ENCODE results near the gene NRF1. TPM values are rescaled to one million over a fixed set of nuclear protein-coding genes. Genes with fewer than 3 reads are reported as not detected.

NRF1 gene
- total and polyA plus RNA-seq, 2 of the 13 experiments (the other 11 are each of a cell fraction or from before 2014, with no cell fraction given), result 9.3 to 10.1 TPM

- no peak overlapping the region for H3K4me2 ChIP-seq (ENCODE audit: low read depth, low read length)
- H3K27ac ChIP-seq (ENCODE audit: extremely low read length, insufficient read depth, low read length), result no peak overlapping the region
- FAIRE-seq (no peak), ATAC-seq (no peak), DNase-seq (ENCODE audit: low spot score) (no peak)
- BruUV-seq (replicated peaks), result no TSS peak
- H3K27me3 ChIP-seq (ENCODE audit: control insufficient read depth in 1 of 2, insufficient read depth in 2 of 2, low read length in 2 of 2), result no peaks in the 10 kb centered on the region
- no peaks in the 10 kb centered on the region for H3K9me3 ChIP-seq (ENCODE audit: low read length)
- in situ Hi-C loops (cut with HindIII; ENCODE audit: extremely low pct_ligation_motif_present, low pct_unique_long_range_greater_than_20kb) (no loop called here), intact Hi-C loops (cut with micrococcal nuclease; ENCODE audit: unreplicated experiment) (no loop called here)
- H3K4me1 ChIP-seq (ENCODE audit: insufficient read depth, low read length), result peaks cover 19% of the 10 kb centered on the region
- H3K4me3 ChIP-seq (replicated peaks in 1 of 3; ENCODE audit: insufficient read depth in 1 of 3, low read depth in 2 of 3, low read length in 3 of 3), result no peak overlapping the region
- ChIA-PET POLR2A (interaction anchor here (0.8 kb wide), 1 partner anchor 29 kb away, joined by 3 read pairs; no protein-coding TSS in a partner anchor), CTCF (ENCODE audit: low intra/inter-chr PET ratio, low total read pairs) (no interaction called here)
- no peak overlapping the region for H2AFZ ChIP-seq (ENCODE audit: low read length)
- no peak overlapping the region for H3K9ac ChIP-seq (ENCODE audit: insufficient read depth, low read depth, low read length)
- TF ChIP-seq RBM22 (optimal IDR thresholded peaks at IDR 0.05; ENCODE audit: low read length) (peak; percentile 17), ZGPAT (CRISPR knock-in tag; IDR thresholded peaks at IDR 0.05) (no peak)
- 94% methylated on average over 6 of the region's 6 CpGs for WGBS (ENCODE audit: low lambda C conversion rate)
- H4K20me1 ChIP-seq (ENCODE audit: insufficient read depth, low read length), result 0 out of 2 replicates have a peak, but pooled peaks cover 4% of the 10 kb centered on the region
- peaks cover 2 to 6% of the 10 kb centered on the region in 2 experiments; a peak in 3 of 5 replicates for H3K36me3 ChIP-seq (replicated peaks in 1 of 2; ENCODE audit: control insufficient read depth in 1 of 2, insufficient read depth in 2 of 2, low read length in 2 of 2)
- H3K79me2 ChIP-seq (ENCODE audit: insufficient read depth, low read length), result peaks cover 14% of the 10 kb centered on the region
Observed at GRCh38 chr7:129605960-129606614, 5.4 kb upstream of the NRF1 start.

- Histone ChIP-seq H3K79me2 (ENCODE audit: insufficient read depth, low read length) (peaks cover 17% of the 10 kb centered on the region), H3K27me3 (ENCODE audit: control insufficient read depth in 1 of 2, insufficient read depth in 2 of 2, low read length in 2 of 2) (no peaks in the 10 kb centered on the region), H3K4me2 (ENCODE audit: low read depth, low read length) (no peak overlapping the region), H3K36me3 (replicated peaks in 1 of 2; ENCODE audit: control insufficient read depth in 1 of 2, insufficient read depth in 2 of 2, low read length in 2 of 2) (peaks cover 2 to 6% of the 10 kb centered on the region in 2 experiments; a peak in 3 of 5 replicates), H3K4me3 (replicated peaks in 1 of 3; ENCODE audit: insufficient read depth in 1 of 3, low read depth in 2 of 3, low read length in 3 of 3) (no peak overlapping the region), H4K20me1 (ENCODE audit: insufficient read depth, low read length) (0 out of 2 replicates have a peak, but pooled peaks cover 4% of the 10 kb centered on the region), H3K4me1 (ENCODE audit: insufficient read depth, low read length) (peaks cover 19% of the 10 kb centered on the region), H3K27ac (ENCODE audit: extremely low read length, insufficient read depth, low read length) (no peak overlapping the region), H2AFZ (ENCODE audit: low read length) (no peak overlapping the region), H3K9me3 (ENCODE audit: low read length) (no peaks in the 10 kb centered on the region), H3K9ac (ENCODE audit: insufficient read depth, low read depth, low read length) (no peak overlapping the region)
- intact Hi-C loops (cut with micrococcal nuclease; ENCODE audit: unreplicated experiment), result no loop called here
- ChIA-PET CTCF (ENCODE audit: low intra/inter-chr PET ratio, low total read pairs) (no interaction called here), POLR2A (no interaction called here)
- no peak for ATAC-seq
- in situ Hi-C loops (cut with HindIII; ENCODE audit: extremely low pct_ligation_motif_present, low pct_unique_long_range_greater_than_20kb), result no loop called here
- no TSS peak for BruUV-seq (replicated peaks)
- no peak for TF ChIP-seq JDP2 (CRISPR knock-in tag; IDR thresholded peaks at IDR 0.05; ENCODE audit: borderline replicate concordance)
- TF ChIP-seq ZBTB44 (CRISPR knock-in tag; IDR thresholded peaks at IDR 0.05), result no peak
- TF ChIP-seq ZNF713 (CRISPR knock-in tag; IDR thresholded peaks at IDR 0.05), result no peak
- no peak for TF ChIP-seq ZNF737 (CRISPR knock-in tag; IDR thresholded peaks at IDR 0.05; ENCODE audit: borderline replicate concordance)
- no peak for TF ChIP-seq POLR2AphosphoS5 (IDR thresholded peaks at IDR 0.05; ENCODE audit: low read depth, low read length)
- TF ChIP-seq MTF2 (CRISPR knock-in tag; IDR thresholded peaks at IDR 0.05; ENCODE audit: borderline replicate concordance), result no peak
- no peak for TF ChIP-seq KDM3A (CRISPR knock-in tag; IDR thresholded peaks at IDR 0.05; ENCODE audit: low read depth)
- TF ChIP-seq CBX2 (IDR thresholded peaks at IDR 0.05; ENCODE audit: low read depth, low read length), result no peak
- no peak for TF ChIP-seq CBX2 (CRISPR knock-in tag; IDR thresholded peaks at IDR 0.05; ENCODE audit: low read depth)
- TF ChIP-seq DNMT3B (CRISPR knock-in tag; conservative IDR thresholded peaks at IDR 0.05), result no peak
- no peak for TF ChIP-seq ZNF747 (CRISPR knock-in tag; IDR thresholded peaks at IDR 0.05; ENCODE audit: borderline replicate concordance)
- no peak for TF ChIP-seq ZNF775 (CRISPR knock-in tag; IDR thresholded peaks at IDR 0.05; ENCODE audit: borderline replicate concordance)
- FAIRE-seq, result no peak
- WGBS (ENCODE audit: low lambda C conversion rate), result 94% methylated on average over 7 of the region's 7 CpGs
- no peak for DNase-seq (ENCODE audit: low spot score)
Observed at GRCh38 chr7:129606803-129607202, 4.7 kb upstream of the NRF1 start.
